Measurements from ENCODE around the gene SLC12A3.
"Not testable (repeated sequence)": the region's sequence is repeated elsewhere in the genome, so short reads cannot be mapped to it uniquely, and the experiment has no call there.

GRCh38 chr16:56934599-56935145 lies 69.7 kb downstream of the SLC12A3 start:
- TF ChIP-seq CTCF, POLR2A, EP300 (IDR thresholded peaks at IDR 0.05): not testable (repeated sequence)
